Stomach (tissue), 4 donors: Measurements from ENCODE around the gene SH3RF2.

Source experiments
- CTCF ChIP-seq, 7 experiments: fragments of 450-650 bp in 4 of 7; fragments of 200-600 bp in 3 of 7; sonication (generic) in 3 of 7; IDR thresholded peaks; one replicate each; pipeline ENCODE4 v1.5.1; 2016 to 2019; ENCODE audit warnings: antibody characterized with exemption in 7 of 7, control low read depth in 2 of 7, mild to moderate bottlenecking in 1 of 7
- EP300 ChIP-seq: sonication (generic); formaldehyde crosslinking; IDR thresholded peaks from one replicate; pipeline ENCODE4 v1.6.1; 2017; ENCODE audit warnings: antibody characterized with exemption
- POLR2A ChIP-seq, 4 donors: fragments of 450-650 bp; IDR thresholded peaks; one replicate each; pipeline ENCODE4 v1.6.1; 2016; ENCODE audit warnings: antibody characterized with exemption in 4 of 4, control low read depth in 2 of 4, mild to moderate bottlenecking in 1 of 4, moderate library complexity in 1 of 4
- POLR2AphosphoS5 ChIP-seq, 3 donors: sonication (generic); formaldehyde crosslinking; IDR thresholded peaks; one replicate each; pipeline ENCODE4 v1.6.1; 2016; ENCODE audit warnings: antibody characterized with exemption in 3 of 3

- TF ChIP-seq CTCF (IDR thresholded peaks at IDR 0.05) (peak in 1 of 7 experiments; percentile 17), POLR2A (IDR thresholded peaks at IDR 0.05) (no peak), EP300 (no peak), POLR2AphosphoS5 (IDR thresholded peaks at IDR 0.05) (no peak)
These were observed 28.0 kb upstream of the SH3RF2 start for GRCh38 chr5:145908206-145908960.
